Activated CD4-positive, alpha-beta T cell treated with anti-CD3 and anti-CD28 coated beads, Interleukin-2, amount 10 ng/mL, durations not matched to agents 24 days and 14 days (primary cell): ENCODE results near the gene GNG11. TPM values are rescaled to one million over a fixed set of nuclear protein-coding genes. Genes with fewer than 3 reads are reported as not detected.
"Not testable (repeated sequence)": the region's sequence is repeated elsewhere in the genome, so short reads cannot be mapped to it uniquely, and the experiment has no call there.

Experiments
- DNase-seq: peaks from one replicate; pipeline ENCODE4 v3.0.0; 2022
- H3K27ac Mint-ChIP-seq: one replicate; pipeline ENCODE4 v1.8.0; 2022; ENCODE audit warnings: mild to moderate bottlenecking, mixed read lengths
- H3K27me3 Mint-ChIP-seq: one replicate; pipeline ENCODE4 v1.8.0; 2022; ENCODE audit warnings: mixed read lengths
- H3K36me3 Mint-ChIP-seq: one replicate; pipeline ENCODE4 v1.8.0; 2022; ENCODE audit warnings: low read depth, mild to moderate bottlenecking, mixed read lengths
- H3K4me1 Mint-ChIP-seq: one replicate; pipeline ENCODE4 v1.8.0; 2021; ENCODE audit warnings: mixed read lengths
- H3K4me3 Mint-ChIP-seq: one replicate; pipeline ENCODE4 v1.8.0; 2022; ENCODE audit warnings: mild to moderate bottlenecking, moderate library complexity, mixed read lengths
- H3K9me3 Mint-ChIP-seq: one replicate; pipeline ENCODE4 v1.8.0; 2021; ENCODE audit warnings: mixed read lengths
- intact Hi-C: fragments of 100-400 bp; cut with micrococcal nuclease; formaldehyde crosslinking; loops from one replicate; pipeline ENCODE4 v1.15.1; 2023
- total RNA-seq: library from RNA; stranded (reverse); gene quantifications from 2 replicates; pipeline ENCODE4 v1.2.3, GENCODE V29; 2022

GNG11 gene
- total RNA-seq, 1 donor from 2014 or later: not detected

GRCh38 chr7:93895859-93896600 is 25.5 kb upstream of the GNG11 start:
- Mint-ChIP-seq H3K4me3 (no peak overlapping the region), H3K27me3 (peaks cover 29% of the 10 kb centered on the region), H3K4me1 (no peaks in the 10 kb centered on the region), H3K27ac (no peak overlapping the region), H3K9me3 (no peaks in the 10 kb centered on the region), H3K36me3 (no peaks in the 10 kb centered on the region)
- DNase-seq: no peak
- intact Hi-C loops: no loop called here

DNA sequence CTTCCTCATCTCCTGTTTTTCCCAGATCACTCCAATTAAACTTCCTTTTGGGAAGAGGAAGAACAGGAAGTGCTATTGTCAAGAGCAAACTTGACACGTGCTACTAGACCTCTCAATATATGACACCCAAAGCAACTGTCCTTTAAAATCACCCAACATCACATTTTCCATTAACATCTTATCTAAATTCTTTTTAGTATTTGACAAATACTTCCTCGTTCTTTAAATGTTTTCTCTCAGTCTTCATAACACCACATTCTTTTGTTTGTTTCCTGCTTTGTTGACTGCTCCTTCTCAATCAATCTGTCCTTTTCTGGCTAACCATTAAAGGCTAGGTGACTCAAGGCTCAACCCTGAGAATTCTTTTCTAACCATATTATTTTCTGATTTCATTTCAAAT is 23.9 kb upstream of the GNG11 start:
- no peaks in the 10 kb centered on the region for H3K4me1 Mint-ChIP-seq
- H3K27me3 Mint-ChIP-seq: peaks cover 14% of the 10 kb centered on the region
- no peaks in the 10 kb centered on the region for H3K36me3 Mint-ChIP-seq
- DNase-seq: no peak
- no peak overlapping the region for H3K27ac Mint-ChIP-seq
- H3K9me3 Mint-ChIP-seq: no peaks in the 10 kb centered on the region
- intact Hi-C loops: no loop called here
- no peak overlapping the region for H3K4me3 Mint-ChIP-seq

GRCh38 chr7:93902777-93903423 is 18.6 kb upstream of the GNG11 start:
- Mint-ChIP-seq H3K4me1 (no peaks in the 10 kb centered on the region), H3K36me3 (no peaks in the 10 kb centered on the region), H3K27me3 (peaks cover 6% of the 10 kb centered on the region), H3K4me3 (no peak overlapping the region), H3K27ac (no peak overlapping the region), H3K9me3 (no peaks in the 10 kb centered on the region)
- intact Hi-C loops: loop anchor here (1.0 kb wide), 1 partner anchor 184 kb away; no protein-coding TSS in a partner anchor
- DNase-seq: peak; percentile 60

DNA sequence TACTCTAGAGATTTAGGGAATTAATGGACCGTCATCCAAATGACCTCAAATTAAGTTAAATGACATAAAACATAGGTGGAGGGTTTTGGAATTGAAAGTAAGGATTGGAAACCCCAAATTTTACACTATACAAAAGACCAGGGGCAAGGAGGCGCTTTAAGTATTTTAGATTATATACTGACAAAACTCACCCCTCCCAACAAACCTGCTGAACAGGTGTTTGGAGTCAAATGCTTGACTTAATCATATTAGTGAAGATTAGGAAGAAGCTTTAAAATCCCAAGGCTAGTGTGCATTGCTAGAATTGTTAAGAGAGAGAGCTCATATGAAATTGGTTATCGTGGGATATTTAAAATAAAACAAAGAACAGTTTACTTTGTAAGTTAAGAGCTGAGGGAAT is 15.3 kb upstream of the GNG11 start, which contains the start of gene GNGT1:
GNGT1 (plus strand) TSS at position 301 of the 400 bp plus-strand sequence. CDS start 180 bp downstream, outside the sequence.
- intact Hi-C loops: no loop called here
- H3K4me3 Mint-ChIP-seq: no peak within 1 kb of the TSS
- H3K4me1 Mint-ChIP-seq: no peaks in the 10 kb centered on the region
- H3K36me3 Mint-ChIP-seq: no peaks in the 10 kb centered on the region
- H3K27me3 Mint-ChIP-seq: peaks cover 7% of the 10 kb centered on the region
- DNase-seq: no peak
- H3K27ac Mint-ChIP-seq: no peak within 1 kb of the TSS
- no peaks in the 10 kb centered on the region for H3K9me3 Mint-ChIP-seq

DNA sequence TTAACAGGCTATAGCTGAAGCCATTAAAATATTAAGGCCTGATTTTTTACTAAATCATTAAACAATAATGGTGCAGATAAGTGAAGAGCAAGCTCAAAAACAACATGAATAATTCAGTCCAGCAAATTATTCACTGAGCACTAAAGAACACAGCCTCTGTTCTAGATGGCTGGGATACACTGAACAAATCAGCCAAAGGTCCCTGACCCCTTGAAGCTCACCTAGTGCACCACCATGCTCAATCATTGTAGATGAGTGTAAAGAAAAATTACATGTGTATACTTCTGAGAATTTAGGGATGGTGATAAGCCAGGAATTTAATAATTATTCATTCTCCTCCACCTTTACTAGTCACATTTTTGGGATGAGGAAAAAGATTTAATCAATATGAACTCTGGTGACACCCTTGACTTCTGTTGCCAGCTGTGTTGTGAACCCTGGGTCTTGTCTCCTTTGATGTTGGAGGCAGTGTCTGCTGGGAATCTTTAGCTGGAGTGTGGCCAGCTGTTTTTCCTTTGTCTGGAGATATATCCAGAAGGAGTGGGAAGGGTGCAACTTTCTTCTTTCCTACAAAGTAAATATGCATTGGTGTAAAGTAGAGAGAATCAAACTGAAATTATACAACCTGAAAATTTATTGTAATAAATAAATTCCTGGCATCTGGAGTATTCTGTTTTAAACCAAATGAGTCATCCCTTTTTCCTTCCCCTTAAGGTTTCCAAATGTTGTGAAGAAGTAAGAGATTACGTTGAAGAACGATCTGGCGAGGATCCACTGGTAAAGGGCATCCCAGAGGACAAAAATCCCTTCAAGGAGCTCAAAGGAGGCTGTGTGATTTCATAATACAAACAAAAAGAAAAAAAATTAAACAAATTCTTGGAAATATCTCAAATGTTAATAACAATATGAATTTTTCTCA is 11.2 kb upstream of the GNG11 start:
- no peak overlapping the region for H3K4me3 Mint-ChIP-seq
- no peaks in the 10 kb centered on the region for H3K9me3 Mint-ChIP-seq
- H3K4me1 Mint-ChIP-seq: no peaks in the 10 kb centered on the region
- no peaks in the 10 kb centered on the region for H3K36me3 Mint-ChIP-seq
- H3K27ac Mint-ChIP-seq: no peak overlapping the region
- no peak for DNase-seq
- intact Hi-C loops: no loop called here
- H3K27me3 Mint-ChIP-seq: peaks cover 5% of the 10 kb centered on the region

- H3K36me3 Mint-ChIP-seq, H3K4me3 Mint-ChIP-seq, H3K4me1 Mint-ChIP-seq, intact Hi-C loops, H3K27me3 Mint-ChIP-seq, H3K9me3 Mint-ChIP-seq, DNase-seq, H3K27ac Mint-ChIP-seq: not testable (repeated sequence)
These were observed 10.3 kb upstream of the GNG11 start for GRCh38 chr7:93911242-93911641.

GRCh38 chr7:93911661-93912060 is 9.9 kb upstream of the GNG11 start:
- DNase-seq, H3K36me3 Mint-ChIP-seq, H3K27ac Mint-ChIP-seq, H3K9me3 Mint-ChIP-seq, H3K4me1 Mint-ChIP-seq, H3K27me3 Mint-ChIP-seq, H3K4me3 Mint-ChIP-seq, intact Hi-C loops: not testable (repeated sequence)

- intact Hi-C loops: no loop called here
- no peak overlapping the region for H3K4me3 Mint-ChIP-seq
- peaks cover 9% of the 10 kb centered on the region for H3K27me3 Mint-ChIP-seq
- no peaks in the 10 kb centered on the region for H3K4me1 Mint-ChIP-seq
- H3K27ac Mint-ChIP-seq: no peak overlapping the region
- no peak for DNase-seq
- H3K9me3 Mint-ChIP-seq: no peaks in the 10 kb centered on the region
- H3K36me3 Mint-ChIP-seq: no peaks in the 10 kb centered on the region
These were observed 8.3 kb upstream of the GNG11 start for GRCh38 chr7:93913197-93913596.

DNA sequence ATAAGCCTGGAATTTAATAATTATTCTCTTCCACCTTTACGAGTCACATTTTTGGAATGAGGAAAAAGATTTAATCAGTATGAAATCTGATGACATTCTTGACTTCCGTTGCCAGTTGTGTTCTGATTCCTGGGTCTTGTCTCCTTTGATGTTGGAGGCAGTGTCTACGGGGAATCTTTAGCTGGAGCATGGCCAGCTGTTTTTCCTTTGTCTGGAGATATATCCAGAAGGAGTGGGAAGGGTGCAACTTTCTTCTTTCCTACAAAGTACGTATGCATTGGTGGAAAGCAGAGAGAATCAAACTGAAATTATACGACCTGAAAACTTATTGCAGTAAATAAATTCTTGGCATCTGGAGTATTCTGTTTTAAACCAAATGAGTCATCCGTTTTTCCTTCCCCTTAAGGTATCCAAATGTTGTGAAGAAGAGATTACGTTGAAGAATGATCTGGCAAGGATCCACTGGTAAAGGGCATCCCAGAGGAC is 6.9 kb upstream of the GNG11 start:
- no peak for DNase-seq
- Mint-ChIP-seq H3K36me3 (no peaks in the 10 kb centered on the region), H3K4me1 (no peaks in the 10 kb centered on the region), H3K27me3 (peaks cover 8% of the 10 kb centered on the region), H3K4me3 (no peak overlapping the region), H3K27ac (no peak overlapping the region), H3K9me3 (no peaks in the 10 kb centered on the region)
- intact Hi-C loops: no loop called here

DNA sequence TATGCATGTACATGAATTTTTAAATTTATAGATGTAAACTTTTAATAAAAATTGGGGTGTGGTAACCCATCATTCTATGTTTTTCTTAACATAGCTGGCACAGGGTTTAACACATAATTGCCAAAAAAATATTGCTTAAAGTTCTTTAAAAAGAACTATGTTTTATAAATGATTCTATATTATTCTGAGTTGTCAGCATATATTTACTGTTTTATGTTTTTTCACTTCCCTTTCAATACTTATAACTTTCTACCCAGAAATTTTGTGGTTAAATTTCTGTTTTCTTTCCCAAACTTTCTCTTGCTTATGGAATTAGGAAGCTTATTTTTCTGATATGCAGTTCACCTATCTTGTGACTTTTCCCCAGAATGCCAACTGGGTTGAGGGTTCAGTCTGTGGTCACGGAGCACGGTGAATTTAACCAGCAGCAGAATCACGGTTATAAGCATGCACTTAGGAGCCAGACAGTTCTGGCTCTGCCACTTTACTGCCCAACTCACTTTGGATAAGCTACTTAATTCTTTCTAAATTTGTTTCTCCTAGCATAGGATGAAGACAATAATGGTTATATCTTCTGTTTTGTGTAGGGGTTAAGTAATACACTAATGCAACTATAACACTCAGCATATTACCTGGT is 6.2 kb upstream of the GNG11 start:
- H3K4me3 Mint-ChIP-seq, H3K9me3 Mint-ChIP-seq, H3K4me1 Mint-ChIP-seq: not testable (repeated sequence)

GRCh38 chr7:93915888-93916287 is 5.6 kb upstream of the GNG11 start:
- intact Hi-C loops, H3K27ac Mint-ChIP-seq, H3K4me3 Mint-ChIP-seq, DNase-seq, H3K9me3 Mint-ChIP-seq, H3K4me1 Mint-ChIP-seq, H3K36me3 Mint-ChIP-seq: not testable (repeated sequence)
- peaks cover 15% of the 10 kb centered on the region for H3K27me3 Mint-ChIP-seq

More for the DNA sequence above, 6.2 kb upstream of the GNG11 start:
- intact Hi-C loops, H3K27ac Mint-ChIP-seq, H3K36me3 Mint-ChIP-seq, H3K27me3 Mint-ChIP-seq, DNase-seq: not testable (repeated sequence)

DNA sequence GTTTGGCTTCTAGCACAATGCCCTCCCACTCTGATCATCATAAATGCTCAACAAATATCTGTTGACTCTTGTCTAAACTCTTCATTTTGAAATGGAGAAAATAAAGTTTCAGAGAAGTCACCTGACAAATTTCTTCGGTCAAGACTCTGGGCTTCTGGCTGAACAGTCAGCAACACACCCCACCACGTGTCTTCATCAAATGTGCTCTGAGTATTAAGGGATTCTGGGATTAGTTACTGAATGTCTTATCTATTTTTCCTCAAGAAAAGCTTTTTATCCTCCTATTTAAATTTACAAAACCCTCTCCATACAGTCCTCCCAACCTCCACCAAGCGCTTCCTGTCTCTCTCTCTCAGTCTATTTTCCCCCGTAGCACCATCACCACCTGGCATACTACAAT is 5.2 kb upstream of the GNG11 start:
- DNase-seq, H3K4me1 Mint-ChIP-seq, intact Hi-C loops, H3K36me3 Mint-ChIP-seq, H3K4me3 Mint-ChIP-seq, H3K27ac Mint-ChIP-seq, H3K9me3 Mint-ChIP-seq: not testable (repeated sequence)
- peaks cover 17% of the 10 kb centered on the region for H3K27me3 Mint-ChIP-seq

DNA sequence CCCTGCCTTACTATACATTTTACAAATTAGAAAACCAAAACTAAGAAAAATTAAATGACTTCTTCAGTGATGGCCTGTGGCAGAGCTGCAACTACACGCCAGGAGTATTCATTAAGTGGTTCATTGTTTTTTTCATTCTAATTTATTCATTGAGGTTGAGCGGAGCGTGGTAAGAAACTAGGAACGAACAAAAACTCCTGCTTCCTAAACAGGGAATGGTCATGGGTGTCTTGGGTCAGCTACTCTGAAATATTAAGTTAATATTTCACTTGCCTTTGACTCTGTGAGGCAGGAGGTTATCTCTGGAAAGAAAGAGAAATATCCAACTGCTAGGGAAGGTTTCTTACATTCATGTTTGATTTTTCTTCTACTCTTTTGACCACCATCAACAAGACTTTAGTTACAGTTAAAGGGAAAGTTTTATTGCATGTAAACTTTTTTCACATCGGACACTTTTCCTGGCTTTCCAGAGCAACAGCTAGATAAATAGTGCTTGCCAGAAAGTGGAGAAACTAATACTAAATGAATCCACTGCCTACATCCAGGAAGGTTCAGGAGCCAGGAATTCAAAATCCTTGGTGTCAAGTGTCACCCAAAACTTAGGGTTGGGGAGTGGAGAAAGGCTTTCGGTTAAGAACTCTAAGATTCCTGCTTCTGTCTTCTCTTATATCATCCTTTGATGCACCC is 896 bp upstream of the GNG11 start:
- Mint-ChIP-seq H3K4me3 (no peak overlapping the region), H3K36me3 (no peaks in the 10 kb centered on the region), H3K27ac (no peak overlapping the region), H3K4me1 (peaks cover 2% of the 10 kb centered on the region), H3K9me3 (no peaks in the 10 kb centered on the region), H3K27me3 (peaks cover 31% of the 10 kb centered on the region)
- intact Hi-C loops: no loop called here
- no peak for DNase-seq
